Esophagus mucosa (tissue), 1 donor: ENCODE results near the gene PIK3R1. TPM values are rescaled to one million over a fixed set of nuclear protein-coding genes. Genes with fewer than 3 reads are reported as not detected.

Experiments
- ATAC-seq: fragments of 200-7000 bp; cut with Tn5 transposase; one replicate; pipeline ENCODE4 v1.9.1; 2020
- total RNA-seq: library from RNA; stranded (reverse); gene quantifications from one replicate; pipeline ENCODE4 v1.2.4, GENCODE V29; 2023
- donor health status: DM: yes; HTN: yes; CAD: no.

The PIK3R1 gene
- total RNA-seq, 1 donor from 2014 or later = 26.9 TPM

- peak; percentile 66 for ATAC-seq
These were observed 37.4 kb downstream of the PIK3R1 start for GRCh38 chr5:68252673-68253623.

- ATAC-seq = no peak
These were observed 38.3 kb downstream of the PIK3R1 start for GRCh38 chr5:68253624-68254585.

- ATAC-seq = no peak
These were observed 39.3 kb downstream of the PIK3R1 start for GRCh38 chr5:68254810-68255209.

GRCh38 chr5:68255305-68256120, 40.0 kb downstream of the PIK3R1 start:
- ATAC-seq = no peak

GRCh38 chr5:68257210-68257609, 41.7 kb downstream of the PIK3R1 start:
- ATAC-seq = no peak

- ATAC-seq = no peak
These were observed 43.0 kb downstream of the PIK3R1 start for GRCh38 chr5:68258531-68258930.

GRCh38 chr5:68259700-68260099, 44.1 kb downstream of the PIK3R1 start:
- no peak for ATAC-seq

- no peak for ATAC-seq
These were observed 44.9 kb downstream of the PIK3R1 start for GRCh38 chr5:68260467-68260866.

GRCh38 chr5:68261169-68261568, 45.6 kb downstream of the PIK3R1 start:
- ATAC-seq = no peak

- no peak for ATAC-seq
These were observed 46.1 kb downstream of the PIK3R1 start for GRCh38 chr5:68261569-68262065.

GRCh38 chr5:68264024-68264956, 48.7 kb downstream of the PIK3R1 start:
- no peak for ATAC-seq

GRCh38 chr5:68265347-68265746, 49.8 kb downstream of the PIK3R1 start:
- no peak for ATAC-seq

GRCh38 chr5:68265822-68266395, 50.4 kb downstream of the PIK3R1 start:
- no peak for ATAC-seq

- ATAC-seq = no peak
These were observed 50.9 kb downstream of the PIK3R1 start for GRCh38 chr5:68266457-68266856.

GRCh38 chr5:68267066-68267465, 51.5 kb downstream of the PIK3R1 start:
- ATAC-seq = no peak

- ATAC-seq = no peak
These were observed 52.7 kb downstream of the PIK3R1 start for GRCh38 chr5:68268101-68268851.

GRCh38 chr5:68268852-68269130, 53.2 kb downstream of the PIK3R1 start:
- no peak for ATAC-seq

GRCh38 chr5:68269820-68270219, 54.3 kb downstream of the PIK3R1 start:
- no peak for ATAC-seq

GRCh38 chr5:68270399-68270975, 54.9 kb downstream of the PIK3R1 start:
- ATAC-seq = no peak

GRCh38 chr5:68271124-68271523, 55.6 kb downstream of the PIK3R1 start:
- no peak for ATAC-seq
